DOHH2 (cell line): Measurements from ENCODE around the gene PTPA.
A peak's percentile ranks its signal among the peaks of the same experiment; 100 is the strongest.

ENCODE experiments used
- H3F3A ChIP-seq: fragments of 200-600 bp; sonication (generic), shearing (Covaris generic); 2 replicates; pipeline ENCODE4 v1.6.0; 2016; ENCODE audit warnings: antibody characterized with exemption, mild to moderate bottlenecking; ENCODE audit not compliant: control insufficient read depth, insufficient read depth
- H3K27ac ChIP-seq: fragments of 200-600 bp; sonication (generic); 2 replicates; pipeline ENCODE4 v1.5.1; 2014; ENCODE audit warnings: low read depth, mild to moderate bottlenecking, low read length, moderate library complexity
- H3K27me3 ChIP-seq: fragments of 200-600 bp; sonication (generic); 2 replicates; pipeline ENCODE4 v1.6.1; 2014; ENCODE audit warnings: mild to moderate bottlenecking, low read length, mixed read lengths; ENCODE audit not compliant: control insufficient read depth
- H3K36me3 ChIP-seq: fragments of 200-600 bp; sonication (generic); 2 replicates; pipeline ENCODE4 v1.6.1; 2014; ENCODE audit warnings: mild to moderate bottlenecking, low read length, moderate library complexity, mixed read lengths; ENCODE audit not compliant: control insufficient read depth
- H3K4me1 ChIP-seq: fragments of 200-600 bp; sonication (generic); 2 replicates; pipeline ENCODE4 v1.6.1; 2014; ENCODE audit warnings: mild to moderate bottlenecking, low read length, mixed read lengths; ENCODE audit not compliant: control insufficient read depth
- H3K4me2 ChIP-seq: fragments of 200-600 bp; sonication (generic); 2 replicates; pipeline ENCODE4 v1.6.0; 2014; ENCODE audit warnings: mild to moderate bottlenecking, low read length, moderate library complexity
- H3K4me3 ChIP-seq: fragments of 200-600 bp; sonication (generic); 2 replicates; pipeline ENCODE4 v1.5.1; 2014; ENCODE audit warnings: mild to moderate bottlenecking, low read length, mixed read lengths
- H3K79me2 ChIP-seq: fragments of 200-600 bp; sonication (generic); 2 replicates; pipeline ENCODE4 v1.6.1; 2014; ENCODE audit warnings: mild to moderate bottlenecking, low read length, mixed read lengths; ENCODE audit not compliant: control insufficient read depth
- H3K9me2 ChIP-seq: fragments of 200-600 bp; sonication (generic); replicated peaks from 2 replicates; pipeline ENCODE4 v1.6.1; 2014; ENCODE audit warnings: mild to moderate bottlenecking, low read length, mixed read lengths; ENCODE audit not compliant: control insufficient read depth
- H3K9me3 ChIP-seq: fragments of 200-600 bp; sonication (generic); 2 replicates; pipeline ENCODE4 v1.6.1; 2014; ENCODE audit warnings: antibody characterized with exemption, low read length, mixed read lengths; ENCODE audit not compliant: control insufficient read depth, insufficient read depth
- H4K20me1 ChIP-seq: fragments of 200-600 bp; sonication (generic); 2 replicates; pipeline ENCODE4 v1.6.0; 2014; ENCODE audit warnings: low read depth, mild to moderate bottlenecking, antibody characterized with exemption, low read length, moderate library complexity; ENCODE audit not compliant: control insufficient read depth, insufficient read depth
- EZH2phosphoT487 ChIP-seq: fragments of 200-600 bp; sonication (generic); IDR thresholded peaks from 2 replicates; pipeline ENCODE4 v1.6.1; 2017; ENCODE audit warnings: borderline replicate concordance, mild to moderate bottlenecking, antibody characterized with exemption, low read length, moderate library complexity, mixed read lengths
- TF ChIP-seq, protein P1 (sequence below): fragments of 200-600 bp; sonication (generic); IDR thresholded peaks from one replicate; pipeline ENCODE4 v1.5.1; 2014; ENCODE audit warnings: antibody characterized with exemption, mild to moderate bottlenecking, low read depth, low read length; ENCODE audit not compliant: poor library complexity, severe bottlenecking

PTPA gene

DNA sequence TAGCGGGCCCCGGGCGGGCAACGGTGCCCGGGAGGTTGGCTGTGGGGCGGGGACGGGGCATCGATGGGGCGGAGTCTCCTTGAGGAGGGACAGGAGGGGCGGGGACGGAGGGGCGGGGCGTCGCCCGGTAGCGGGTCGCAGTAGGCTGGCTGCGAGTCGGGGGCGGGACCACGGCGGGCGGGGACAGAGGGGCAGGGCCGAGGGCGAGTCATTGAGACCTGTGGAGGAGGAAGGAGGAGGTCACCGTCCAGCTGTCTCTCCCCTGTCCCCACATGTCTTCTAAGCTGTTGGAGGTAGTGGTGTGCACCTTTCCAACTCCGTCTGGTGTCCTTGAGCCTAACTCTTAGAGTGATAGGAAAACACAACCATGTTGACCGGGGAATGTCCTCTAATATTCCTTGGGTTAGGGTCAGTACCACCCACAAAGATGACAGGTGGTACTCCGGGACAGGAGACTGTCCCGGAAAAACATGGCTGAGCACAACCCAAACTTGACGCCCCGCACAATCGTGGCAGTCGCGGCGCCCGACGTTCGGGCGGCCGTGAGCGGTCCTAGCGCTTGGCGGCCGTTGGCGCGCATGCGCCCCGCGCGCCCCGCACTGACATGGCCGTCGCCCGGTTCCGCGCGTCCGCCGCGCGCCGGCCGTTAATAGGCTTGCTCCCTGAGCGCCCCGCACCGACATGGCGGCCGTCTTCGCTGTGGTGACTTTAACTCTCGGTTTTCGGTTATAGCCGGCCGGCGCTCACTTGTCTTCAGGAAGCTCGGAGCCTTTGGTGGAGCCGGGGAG lies at the start of gene PTPA, which contains the start of gene CRAT:
Gene PTPA (plus strand): TSS at position 676 of the 788 bp plus-strand sequence. CDS start 186 bp downstream, outside the sequence.
Gene CRAT (minus strand): TSS at position 54 of the 788 bp plus-strand sequence. CDS start 284 bp downstream, outside the sequence.
- TF ChIP-seq, protein P1, sequence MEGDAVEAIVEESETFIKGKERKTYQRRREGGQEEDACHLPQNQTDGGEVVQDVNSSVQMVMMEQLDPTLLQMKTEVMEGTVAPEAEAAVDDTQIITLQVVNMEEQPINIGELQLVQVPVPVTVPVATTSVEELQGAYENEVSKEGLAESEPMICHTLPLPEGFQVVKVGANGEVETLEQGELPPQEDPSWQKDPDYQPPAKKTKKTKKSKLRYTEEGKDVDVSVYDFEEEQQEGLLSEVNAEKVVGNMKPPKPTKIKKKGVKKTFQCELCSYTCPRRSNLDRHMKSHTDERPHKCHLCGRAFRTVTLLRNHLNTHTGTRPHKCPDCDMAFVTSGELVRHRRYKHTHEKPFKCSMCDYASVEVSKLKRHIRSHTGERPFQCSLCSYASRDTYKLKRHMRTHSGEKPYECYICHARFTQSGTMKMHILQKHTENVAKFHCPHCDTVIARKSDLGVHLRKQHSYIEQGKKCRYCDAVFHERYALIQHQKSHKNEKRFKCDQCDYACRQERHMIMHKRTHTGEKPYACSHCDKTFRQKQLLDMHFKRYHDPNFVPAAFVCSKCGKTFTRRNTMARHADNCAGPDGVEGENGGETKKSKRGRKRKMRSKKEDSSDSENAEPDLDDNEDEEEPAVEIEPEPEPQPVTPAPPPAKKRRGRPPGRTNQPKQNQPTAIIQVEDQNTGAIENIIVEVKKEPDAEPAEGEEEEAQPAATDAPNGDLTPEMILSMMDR, result no peak
- no peak for TF ChIP-seq EZH2phosphoT487
- Histone ChIP-seq H3K9me3 (no peaks in the 10 kb centered on the region), H3K4me1 (peaks cover 25% of the 10 kb centered on the region)

DNA sequence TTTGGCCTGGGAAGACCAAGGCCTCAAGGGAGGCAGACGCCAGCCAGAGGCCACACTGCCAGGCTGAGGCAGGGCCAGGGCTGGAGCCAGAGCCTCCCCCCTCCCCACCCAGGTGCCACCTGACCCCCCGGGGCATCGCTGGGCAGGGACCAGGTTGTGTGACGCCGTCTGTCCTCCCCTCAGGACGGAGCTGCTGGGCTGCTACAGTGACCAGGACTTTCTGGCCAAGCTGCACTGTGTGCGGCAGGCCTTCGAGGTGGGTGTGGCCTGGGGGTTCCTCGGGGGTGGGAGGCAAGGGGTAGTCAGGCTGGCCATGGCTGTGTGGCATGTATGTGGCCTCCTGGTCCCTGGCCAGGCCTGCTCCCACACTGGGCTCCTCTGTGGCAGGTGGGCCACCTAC lies 48.2 kb upstream of the PTPA start:
- H3K4me3 ChIP-seq, result no peak overlapping the region
- H3K4me1 ChIP-seq, result no peaks in the 10 kb centered on the region
- H3K79me2 ChIP-seq, result no peaks in the 10 kb centered on the region
- no peaks in the 10 kb centered on the region for H3K9me3 ChIP-seq
- H3F3A ChIP-seq, result no peaks in the 10 kb centered on the region
- H3K36me3 ChIP-seq, result peaks cover 14% of the 10 kb centered on the region
- H4K20me1 ChIP-seq, result no peaks in the 10 kb centered on the region
- no peak overlapping the region for H3K27ac ChIP-seq
- H3K4me2 ChIP-seq, result no peak overlapping the region
- H3K27me3 ChIP-seq, result no peaks in the 10 kb centered on the region
- H3K9me2 ChIP-seq, result no peaks in the 10 kb centered on the region
- no peak for TF ChIP-seq EZH2phosphoT487
- TF ChIP-seq, protein P1, result no peak

More for the DNA sequence above, at the start of gene PTPA, which contains the start of gene CRAT:
- no peaks in the 10 kb centered on the region for H3K36me3 ChIP-seq
- no peaks in the 10 kb centered on the region for H3K9me2 ChIP-seq
- H3K4me2 ChIP-seq, result peak within 1 kb of the TSS; percentile 98
- peak within 1 kb of the TSS; percentile 82 for H3K4me3 ChIP-seq
- H3K79me2 ChIP-seq, result peaks cover 46% of the 10 kb centered on the region
- H4K20me1 ChIP-seq, result no peaks in the 10 kb centered on the region; the same call in 1 of the 2 replicates
- H3K27ac ChIP-seq, result peak within 1 kb of the TSS; percentile 76
- H3F3A ChIP-seq, result peaks cover 5% of the 10 kb centered on the region
- H3K27me3 ChIP-seq, result peaks cover 7% of the 10 kb centered on the region; the same call in 1 of the 2 replicates

DNA sequence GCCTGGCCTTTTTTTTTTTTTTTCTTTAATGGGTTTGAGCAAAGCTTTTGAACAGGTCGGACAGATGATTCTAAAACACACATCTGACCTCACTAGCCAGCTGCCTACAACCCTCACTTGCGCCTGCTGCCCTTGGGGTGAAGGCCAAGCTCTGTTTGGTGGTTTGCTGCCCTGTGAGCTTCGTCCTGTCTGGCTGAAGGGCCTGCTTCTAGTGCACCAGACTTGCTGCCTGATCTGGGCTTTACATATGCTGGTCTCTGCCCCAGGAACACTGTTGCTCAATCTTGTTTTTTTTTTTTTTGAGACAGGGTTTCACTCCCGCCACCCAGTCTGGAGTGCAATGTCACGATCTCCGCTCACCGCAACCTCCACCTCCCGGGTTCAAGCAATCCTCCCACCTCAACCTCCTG lies 46.7 kb upstream of the PTPA start:
- H3F3A ChIP-seq, result no peaks in the 10 kb centered on the region
- H3K4me2 ChIP-seq, result no peak overlapping the region
- no peaks in the 10 kb centered on the region for H3K9me3 ChIP-seq
- peaks cover 13% of the 10 kb centered on the region; the same call in 1 of the 2 replicates for H3K36me3 ChIP-seq
- H3K4me1 ChIP-seq, result no peaks in the 10 kb centered on the region
- no peaks in the 10 kb centered on the region for H4K20me1 ChIP-seq
- no peaks in the 10 kb centered on the region for H3K9me2 ChIP-seq
- no peak overlapping the region for H3K27ac ChIP-seq
- H3K79me2 ChIP-seq, result no peaks in the 10 kb centered on the region
- no peak for TF ChIP-seq EZH2phosphoT487
- TF ChIP-seq, protein P1, result no peak
- H3K4me3 ChIP-seq, result no peak overlapping the region
- H3K27me3 ChIP-seq, result no peaks in the 10 kb centered on the region
